Pancreas (tissue), 10 donors: ENCODE results near the gene PDZK1. TPM values are rescaled to one million over a fixed set of nuclear protein-coding genes. Genes with fewer than 3 reads are reported as not detected.
A peak's percentile ranks its signal among the peaks of the same experiment; 100 is the strongest.

Experiments
- ATAC-seq, 4 donors: fragments of 200-7000 bp; cut with Tn5 transposase; one replicate each; pipeline versions ENCODE4 v1.8.0 to v1.9.1; 2020; ENCODE audit warnings: mild to moderate bottlenecking in 4 of 4, moderate library complexity in 4 of 4
- DNase-seq, 6 donors: peaks; one replicate each; pipeline ENCODE4 v3.0.0-alpha.2; 2020
- FAIRE-seq: peaks from 2 replicates; lab custom pipeline; 2012; peaks lifted over from hg19 to GRCh38; lab: Jason Lieb, UNC
- H3K27ac ChIP-seq, 4 donors: fragments of 200-600 bp; sonication (generic); 1 replicate in 3 of 4; 2 replicates in 1 of 4; pipeline versions ENCODE4 v1.5.0 to v1.8.0; 2020
- H3K27me3 ChIP-seq, 4 donors: fragments of 200-600 bp; one replicate each; pipeline ENCODE4 v1.8.0; 2021
- H3K36me3 ChIP-seq, 3 donors: fragments of 200-600 bp; sonication (generic) in 1 of 3; one replicate each; pipeline versions ENCODE4 v1.5.0 to v1.8.0; 2020 to 2021
- H3K4me1 ChIP-seq, 3 donors: fragments of 200-600 bp; one replicate each; pipeline ENCODE4 v1.8.0; 2021
- H3K4me3 ChIP-seq, 4 donors: fragments of 200-600 bp; sonication (generic) in 2 of 4; one replicate each; pipeline versions ENCODE4 v1.5.0 to v1.8.0; 2020 to 2021
- H3K9me3 ChIP-seq, 4 donors: fragments of 200-600 bp; one replicate each; pipeline ENCODE4 v1.8.0; 2021
- CTCF ChIP-seq, 4 donors: fragments of 200-600 bp; sonication (generic) in 3 of 4; IDR thresholded peaks; one replicate each; pipeline versions ENCODE4 v1.5.0 to v1.8.0; 2021; ENCODE audit warnings: antibody characterized with exemption in 4 of 4
- WGBS, 2 donors: extraction: QIAGEN DNeasy Blood & Tissue Kit; methylation state at CpG; one replicate each; pipeline ENCODE4 v1.1.7; 2013; 5-methylcytosine and 5-hydroxymethylcytosine counted together
- intact Hi-C, 3 donors: fragments of 100-400 bp; cut with DNase I; formaldehyde crosslinking; loops; one replicate each; pipeline versions ENCODE4 v1.11.1 to v1.14.2; 2022
- polyA plus RNA-seq, 2 donors: library from polyadenylated mRNA; stranded (reverse); fragments of 200-250 nt; gene quantifications; one replicate each; pipeline ENCODE4 v1.2.3, GENCODE V29; 2013
- total RNA-seq, 6 donors: library from RNA; stranded (reverse); fragmentation: NEBNext Ultra II Directional in 4 of 6; extraction: Animal tissue kit (Norgen Biotek cat#: 25700) in 4 of 6; gene quantifications; one replicate each; pipeline versions ENCODE4 v1.2.1 to v1.2.4, GENCODE V29; 2021 to 2023
- donor health status: healthy with polysubstance abuse.
- donor health status: DM: no; HTN: no; CAD: no; lungs with moderate emphysema.
- donor health status: DM: no; HTN: no; CAD: no.
- donor health status: control.
- donor health status: control.
- donor health status: Bipolar disorder and iron deficiency.
- donor health status: DM: yes; HTN: yes; CAD: no.
- donor health status: DM: no; HTN: no; CAD: no.
- donor health status: DM: no; HTN: no; CAD: no.
- donor health status: DM: yes; HTN: yes; CAD: no.

Gene PDZK1
- total RNA-seq (1 to 10 TPM; 3.4 to 9.7 (median 8.1) TPM), polyA plus RNA-seq (10 to 100 TPM in 1 of 2 donors, 1 to 10 TPM in 1; 9.8 to 21.6 TPM)

- ATAC-seq = peak; percentile 77 to 84 (median 84)
- peak; percentile 34 to 78 (median 61) for DNase-seq
- H3K27ac ChIP-seq = peak within 1 kb of the TSS; percentile 29 to 83 (median 62)
- no peaks in the 10 kb centered on the region for H3K9me3 ChIP-seq
- intact Hi-C loops = no loop called here
- TF ChIP-seq CTCF (IDR thresholded peaks at IDR 0.05) = no peak
- FAIRE-seq = no peak
- H3K4me1 ChIP-seq = peaks cover 20 to 29% (median 25%) of the 10 kb centered on the region in 3 donors
- no peaks in the 10 kb centered on the region for H3K27me3 ChIP-seq
- no peaks in the 10 kb centered on the region for H3K36me3 ChIP-seq
- peak within 1 kb of the TSS in 1 of 4 donors; percentile 4 for H3K4me3 ChIP-seq
- 18 to 25% methylated on average over 9 of the region's 9 CpGs for WGBS, 2 donors
Observed at GRCh38 chr1:145707183-145707867, at the start of gene PDZK1. Gene PDZK1 (minus strand): TSS chr1:145707368. CDS start chr1:145688021, 19,347 bp downstream.

- Histone ChIP-seq H3K27ac (no peak overlapping the region), H3K9me3 (no peaks in the 10 kb centered on the region), H3K36me3 (peaks cover 0 to 32% (median 10%) of the 10 kb centered on the region in 3 donors), H3K4me1 (no peaks in the 10 kb centered on the region), H3K4me3 (no peak overlapping the region), H3K27me3 (no peaks in the 10 kb centered on the region)
- 89 to 90% methylated on average over 5 of the region's 5 CpGs for WGBS, 2 donors
- intact Hi-C loops = no loop called here
- ATAC-seq = no peak
- DNase-seq = no peak
- TF ChIP-seq CTCF (IDR thresholded peaks at IDR 0.05) = no peak
- FAIRE-seq = no peak
Observed at GRCh38 chr1:145751491-145752037, 44.4 kb upstream of the PDZK1 start.

GRCh38 chr1:145750426-145750825 lies 43.3 kb upstream of the PDZK1 start:
- no peaks in the 10 kb centered on the region for H3K4me1 ChIP-seq
- no peak overlapping the region for H3K4me3 ChIP-seq
- DNase-seq (no peak), FAIRE-seq (no peak), ATAC-seq (no peak)
- no peaks in the 10 kb centered on the region for H3K9me3 ChIP-seq
- H3K27me3 ChIP-seq = no peaks in the 10 kb centered on the region
- H3K36me3 ChIP-seq = peaks cover 0 to 35% (median 10%) of the 10 kb centered on the region in 3 donors
- TF ChIP-seq CTCF (IDR thresholded peaks at IDR 0.05) = no peak
- 79 to 80% methylated on average over 5 of the region's 5 CpGs for WGBS, 2 donors
- intact Hi-C loops = no loop called here
- H3K27ac ChIP-seq = no peak overlapping the region

- Histone ChIP-seq H3K27me3 (no peaks in the 10 kb centered on the region), H3K36me3 (peaks cover 0 to 45% (median 14%) of the 10 kb centered on the region in 3 donors), H3K27ac (no peak overlapping the region), H3K4me3 (no peak overlapping the region), H3K4me1 (no peaks in the 10 kb centered on the region), H3K9me3 (no peaks in the 10 kb centered on the region)
- ATAC-seq (no peak), FAIRE-seq (no peak), DNase-seq (no peak)
- intact Hi-C loops = no loop called here
- TF ChIP-seq CTCF (IDR thresholded peaks at IDR 0.05) = no peak
- 91 to 94% methylated on average over 9 of the region's 9 CpGs for WGBS, 2 donors
Observed at GRCh38 chr1:145747398-145748247, 40.5 kb upstream of the PDZK1 start.
